ENCODE data around the gene SLC8A1. TPM values are rescaled to one million over a fixed set of nuclear protein-coding genes. Genes with fewer than 3 reads are reported as not detected.

The SLC8A1 gene
- polyA plus RNA-seq, 3 donors = 16.9 to 18.2 (median 18.0) TPM

DNA sequence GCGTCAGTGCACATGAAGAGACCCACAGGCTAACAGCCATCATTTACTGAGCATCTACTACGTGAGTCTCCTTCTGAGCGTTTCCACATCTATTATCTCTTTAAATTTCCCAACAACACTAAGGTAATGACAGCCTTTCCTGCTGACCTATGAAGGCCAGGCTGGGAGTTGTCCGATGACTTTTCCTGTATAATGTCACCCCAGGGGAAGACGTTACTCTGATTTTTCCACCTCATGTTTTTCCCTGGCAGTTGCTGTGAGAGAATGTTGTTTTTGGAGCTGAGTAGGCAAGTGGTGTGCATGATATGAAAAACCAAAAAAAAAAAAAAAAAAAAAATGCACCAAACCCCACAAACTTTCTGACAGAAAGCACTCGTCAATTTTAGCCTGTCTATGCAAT, 207.6 kb downstream of the SLC8A1 start:
- peaks cover 8 to 12% of the 10 kb centered on the region in 2 donors for H3K36me3 Mint-ChIP-seq
- Histone ChIP-seq H3K36me3 (replicated peaks in 1 of 2; ENCODE audit: control insufficient read depth in 1 of 2, insufficient read depth in 2 of 2, low read length in 2 of 2) (peaks cover 2 to 9% of the 10 kb centered on the region in 2 donors), H3K9me3 (replicated peaks in 1 of 2; ENCODE audit: control insufficient read depth in 1 of 2, insufficient read depth in 1 of 2, low read length in 2 of 2) (no peaks in the 10 kb centered on the region), H4K20me1 (ENCODE audit: insufficient read depth, low read length) (peaks cover 95% of the 10 kb centered on the region), H3K79me2 (ENCODE audit: insufficient read depth, low read length) (peaks cover 14% of the 10 kb centered on the region), H3K27ac (ENCODE audit: low read depth in 1 of 2, low read length in 2 of 2) (no peak overlapping the region), H2AFZ (ENCODE audit: insufficient read depth, low read depth, low read length, poor library complexity, severe bottlenecking) (no peak overlapping the region), H3K27me3 (ENCODE audit: control insufficient read depth in 2 of 2, insufficient read depth in 2 of 2, low read length in 2 of 2) (no peaks in the 10 kb centered on the region), H3K9ac (ENCODE audit: insufficient read depth, low read length, poor library complexity, severe bottlenecking) (no peak overlapping the region), H3K4me1 (ENCODE audit: control insufficient read depth in 1 of 2, insufficient read depth in 2 of 2, low read length in 2 of 2) (no peaks in the 10 kb centered on the region), H3K4me3 (replicated peaks in 1 of 3; ENCODE audit: low read depth in 2 of 3, low read length in 3 of 3) (no peak overlapping the region), H3K4me2 (replicated peaks; ENCODE audit: extremely low read depth, low read length, poor library complexity, severe bottlenecking) (no peak overlapping the region)
- intact Hi-C loops (cut with micrococcal nuclease) = no loop called here
- H3K27ac Mint-ChIP-seq = no peak overlapping the region
- no CpG with 5 or more reads among the region's 6 CpGs for WGBS (ENCODE audit: insufficient coverage)
- peaks cover 13% of the 10 kb centered on the region for H3K4me1 Mint-ChIP-seq
- peaks cover 0 to 2% (median 0%) of the 10 kb centered on the region in 7 donors for H3K9me3 Mint-ChIP-seq
- no peak for DNase-seq
- no peak overlapping the region for H3K4me3 Mint-ChIP-seq
- H3K27me3 Mint-ChIP-seq (ENCODE audit: low read depth in 3 of 3) = no peaks in the 10 kb centered on the region
- TF ChIP-seq, protein P1, sequence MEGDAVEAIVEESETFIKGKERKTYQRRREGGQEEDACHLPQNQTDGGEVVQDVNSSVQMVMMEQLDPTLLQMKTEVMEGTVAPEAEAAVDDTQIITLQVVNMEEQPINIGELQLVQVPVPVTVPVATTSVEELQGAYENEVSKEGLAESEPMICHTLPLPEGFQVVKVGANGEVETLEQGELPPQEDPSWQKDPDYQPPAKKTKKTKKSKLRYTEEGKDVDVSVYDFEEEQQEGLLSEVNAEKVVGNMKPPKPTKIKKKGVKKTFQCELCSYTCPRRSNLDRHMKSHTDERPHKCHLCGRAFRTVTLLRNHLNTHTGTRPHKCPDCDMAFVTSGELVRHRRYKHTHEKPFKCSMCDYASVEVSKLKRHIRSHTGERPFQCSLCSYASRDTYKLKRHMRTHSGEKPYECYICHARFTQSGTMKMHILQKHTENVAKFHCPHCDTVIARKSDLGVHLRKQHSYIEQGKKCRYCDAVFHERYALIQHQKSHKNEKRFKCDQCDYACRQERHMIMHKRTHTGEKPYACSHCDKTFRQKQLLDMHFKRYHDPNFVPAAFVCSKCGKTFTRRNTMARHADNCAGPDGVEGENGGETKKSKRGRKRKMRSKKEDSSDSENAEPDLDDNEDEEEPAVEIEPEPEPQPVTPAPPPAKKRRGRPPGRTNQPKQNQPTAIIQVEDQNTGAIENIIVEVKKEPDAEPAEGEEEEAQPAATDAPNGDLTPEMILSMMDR (IDR thresholded peaks at IDR 0.05) = no peak

DNA sequence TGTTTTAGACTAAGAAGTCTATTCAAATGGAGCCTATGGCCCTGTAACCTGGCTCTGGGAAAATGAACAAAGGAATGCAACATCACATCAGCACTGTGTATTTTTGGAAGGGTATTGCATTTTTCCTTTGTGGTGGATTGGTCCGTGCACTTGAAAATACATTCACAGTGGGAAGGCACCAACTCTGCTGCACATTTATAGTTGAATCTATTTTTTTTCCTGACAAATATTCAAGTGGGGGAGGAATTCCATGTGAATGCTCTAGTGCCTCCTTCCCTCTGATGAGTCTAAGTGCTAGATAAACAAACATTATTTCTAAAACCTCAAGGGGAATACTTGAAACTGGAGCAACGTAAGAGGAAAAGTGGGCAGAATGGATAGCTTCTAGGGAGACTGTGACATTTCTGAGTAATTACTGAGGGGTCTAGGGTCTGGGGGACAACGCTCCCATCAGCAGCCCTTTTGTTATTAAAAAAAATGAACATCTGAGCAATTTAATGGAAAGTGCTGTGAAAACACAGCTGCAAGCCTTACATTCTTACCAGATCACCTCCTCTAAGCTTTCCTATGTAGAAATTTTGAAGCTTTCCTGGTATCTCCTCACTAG, 208.2 kb downstream of the SLC8A1 start:
- no peak overlapping the region for H3K27ac Mint-ChIP-seq
- Histone ChIP-seq H3K79me2 (ENCODE audit: insufficient read depth, low read length) (peaks cover 14% of the 10 kb centered on the region), H2AFZ (ENCODE audit: insufficient read depth, low read depth, low read length, poor library complexity, severe bottlenecking) (no peak overlapping the region), H4K20me1 (ENCODE audit: insufficient read depth, low read length) (peaks cover 92% of the 10 kb centered on the region), H3K36me3 (replicated peaks in 1 of 2; ENCODE audit: control insufficient read depth in 1 of 2, insufficient read depth in 2 of 2, low read length in 2 of 2) (peaks cover under 1 to 5% of the 10 kb centered on the region in 2 donors), H3K9me3 (replicated peaks in 1 of 2; ENCODE audit: control insufficient read depth in 1 of 2, insufficient read depth in 1 of 2, low read length in 2 of 2) (no peaks in the 10 kb centered on the region), H3K4me3 (replicated peaks in 1 of 3; ENCODE audit: low read depth in 2 of 3, low read length in 3 of 3) (no peak overlapping the region), H3K9ac (ENCODE audit: insufficient read depth, low read length, poor library complexity, severe bottlenecking) (no peak overlapping the region), H3K27me3 (ENCODE audit: control insufficient read depth in 2 of 2, insufficient read depth in 2 of 2, low read length in 2 of 2) (no peaks in the 10 kb centered on the region), H3K4me1 (ENCODE audit: control insufficient read depth in 1 of 2, insufficient read depth in 2 of 2, low read length in 2 of 2) (no peaks in the 10 kb centered on the region), H3K4me2 (replicated peaks; ENCODE audit: extremely low read depth, low read length, poor library complexity, severe bottlenecking) (no peak overlapping the region), H3K27ac (ENCODE audit: low read depth in 1 of 2, low read length in 2 of 2) (no peak overlapping the region)
- DNase-seq = no peak
- TF ChIP-seq, protein P1 (IDR thresholded peaks at IDR 0.05) = no peak
- no peak overlapping the region for H3K4me3 Mint-ChIP-seq
- WGBS (ENCODE audit: insufficient coverage) = no CpG with 5 or more reads among the region's 3 CpGs
- peaks cover 13% of the 10 kb centered on the region for H3K4me1 Mint-ChIP-seq
- intact Hi-C loops (cut with micrococcal nuclease) = no loop called here
- no peaks in the 10 kb centered on the region for H3K27me3 Mint-ChIP-seq (ENCODE audit: low read depth in 3 of 3)
- H3K36me3 Mint-ChIP-seq = peaks cover 4 to 9% of the 10 kb centered on the region in 2 donors
- H3K9me3 Mint-ChIP-seq = peaks cover 0 to 2% (median 0%) of the 10 kb centered on the region in 7 donors

Measured in CD14-positive monocyte (primary cell).